Activated CD4-positive, alpha-beta T cell treated with anti-CD3 and anti-CD28 coated beads for 48 hours (primary cell): Measurements from ENCODE around the gene SLC5A1.

Source experiments
- DNase-seq: peaks from one replicate; pipeline ENCODE4 v3.0.0-alpha.2; 2020

The SLC5A1 gene

GRCh38 chr22:32042924-32043323 lies at the start of gene SLC5A1:
Gene SLC5A1, plus strand, starts transcription at chr22:32043261. Its CDS starts 21 bp downstream, at chr22:32043282.
- DNase-seq: no peak

GRCh38 chr22:31995046-31995445 lies 48.0 kb upstream of the SLC5A1 start:
- no peak for DNase-seq

GRCh38 chr22:31995807-31996206 lies 47.3 kb upstream of the SLC5A1 start:
- no peak for DNase-seq

DNA sequence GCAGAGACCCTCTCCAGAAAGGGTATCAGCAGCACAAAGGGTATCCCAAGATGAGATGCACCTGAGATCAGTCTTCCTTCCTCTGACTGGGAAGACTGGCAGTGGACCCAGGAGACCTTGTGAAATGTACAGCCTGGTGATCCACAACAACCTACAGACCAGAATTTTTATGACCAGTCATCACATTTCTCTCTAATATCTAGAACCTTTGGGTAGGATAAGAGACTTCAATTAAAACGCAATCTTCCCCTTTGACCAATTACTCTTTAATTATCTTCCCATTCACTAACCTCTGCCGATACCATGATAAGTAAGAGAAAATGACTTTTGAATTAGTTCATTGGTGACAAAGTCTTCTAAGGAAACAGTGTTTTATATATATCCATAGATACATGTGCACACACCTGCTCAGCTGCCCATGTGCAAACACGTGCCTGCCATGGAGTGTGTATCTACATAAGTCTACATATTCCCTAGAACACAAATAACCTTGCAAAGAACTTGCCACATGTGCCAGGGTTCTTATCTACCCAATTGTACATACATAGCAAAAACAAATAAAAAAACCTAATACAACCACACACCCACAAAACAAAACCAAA lies 44.2 kb upstream of the SLC5A1 start:
- DNase-seq: no peak

GRCh38 chr22:32000181-32000580 lies 42.9 kb upstream of the SLC5A1 start:
- DNase-seq: no peak

DNA sequence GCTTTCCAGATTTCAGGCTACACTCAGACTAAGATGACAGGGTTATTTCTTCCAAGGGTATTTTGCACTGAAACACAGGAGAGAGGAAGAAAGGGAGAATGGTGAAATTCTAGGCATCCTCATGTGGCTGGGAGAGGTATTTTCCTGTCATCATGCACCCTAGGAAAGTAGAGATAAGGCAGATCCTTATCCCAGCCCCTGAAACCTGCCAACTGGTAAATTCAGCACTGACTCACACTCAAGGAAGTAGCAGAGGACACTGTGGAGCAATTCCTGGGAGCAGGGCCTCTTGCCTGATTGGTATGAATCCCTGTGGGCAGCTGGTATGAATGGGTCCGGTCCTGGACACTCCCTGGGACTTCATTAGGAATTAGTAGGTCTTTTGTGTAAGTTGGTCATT lies 37.6 kb upstream of the SLC5A1 start:
- DNase-seq: no peak

DNA sequence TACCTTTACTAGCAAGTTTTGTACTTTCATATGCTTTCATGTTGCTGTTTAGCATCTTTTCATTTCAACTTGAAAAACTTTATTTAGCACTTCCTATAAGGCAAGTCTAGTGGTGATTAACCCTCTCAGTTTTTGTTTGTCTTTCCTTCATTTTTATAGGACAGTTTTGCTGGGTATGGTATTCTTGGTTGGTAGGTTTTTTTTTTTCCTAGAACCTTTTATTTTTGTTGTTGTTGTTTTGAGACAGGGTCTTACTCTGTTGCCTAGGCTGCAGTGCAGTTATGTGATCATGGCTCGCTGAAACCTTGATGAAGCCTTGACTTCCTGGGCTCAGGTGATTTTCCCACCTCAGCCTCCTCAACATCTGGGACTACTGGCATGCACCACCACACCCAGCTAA lies 29.9 kb upstream of the SLC5A1 start:
- no peak for DNase-seq

GRCh38 chr22:32016081-32016480 lies 27.0 kb upstream of the SLC5A1 start:
- DNase-seq: no peak

- no peak for DNase-seq
Observed at GRCh38 chr22:32018056-32018455, 25.0 kb upstream of the SLC5A1 start.

GRCh38 chr22:32020117-32020516 lies 22.9 kb upstream of the SLC5A1 start:
- DNase-seq: no peak

DNA sequence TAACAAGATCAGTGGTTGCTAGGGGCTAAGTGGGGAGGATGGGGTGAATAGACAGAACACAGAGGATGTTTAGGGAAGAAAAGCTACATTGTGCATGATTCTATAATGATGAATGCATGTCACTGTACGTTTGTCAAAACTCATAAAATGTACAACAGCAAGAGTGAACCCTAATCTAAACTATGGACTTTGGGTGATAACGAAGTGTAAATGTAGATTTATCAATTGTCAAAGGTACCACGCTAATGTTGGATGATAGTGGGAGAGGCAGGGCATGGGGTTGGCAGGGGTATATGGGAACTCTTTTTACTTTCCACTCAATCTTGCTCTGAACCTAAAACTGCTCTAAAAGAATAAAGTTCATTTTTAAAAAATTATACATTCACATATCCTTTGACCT lies 21.3 kb upstream of the SLC5A1 start:
- DNase-seq: no peak

DNA sequence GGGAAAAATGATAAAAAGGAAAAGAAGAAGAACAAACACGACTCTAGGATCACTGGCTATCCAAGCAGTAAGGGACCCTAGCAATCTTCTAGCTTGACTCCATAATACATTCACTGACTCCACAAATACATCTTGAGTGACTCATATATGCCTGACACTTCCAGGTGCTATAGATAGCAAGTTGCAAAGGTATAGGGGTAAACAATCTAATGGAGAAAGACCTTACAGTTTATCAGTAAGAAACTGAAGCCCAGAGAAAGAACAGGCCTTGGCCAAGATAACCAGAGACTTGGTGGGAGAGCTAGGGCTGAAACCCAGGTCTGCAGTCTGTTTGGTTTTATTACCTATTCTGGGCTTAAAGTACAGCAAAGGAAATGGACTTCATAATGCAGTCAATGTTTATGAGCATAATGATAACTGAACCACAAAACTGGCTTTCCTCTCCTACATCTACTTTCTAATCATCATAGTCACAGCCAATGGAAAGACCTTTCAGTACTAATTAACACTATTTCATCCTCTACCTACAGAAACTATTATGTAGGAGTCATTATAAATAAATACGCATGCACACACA lies 19.7 kb upstream of the SLC5A1 start:
- DNase-seq: no peak

DNA sequence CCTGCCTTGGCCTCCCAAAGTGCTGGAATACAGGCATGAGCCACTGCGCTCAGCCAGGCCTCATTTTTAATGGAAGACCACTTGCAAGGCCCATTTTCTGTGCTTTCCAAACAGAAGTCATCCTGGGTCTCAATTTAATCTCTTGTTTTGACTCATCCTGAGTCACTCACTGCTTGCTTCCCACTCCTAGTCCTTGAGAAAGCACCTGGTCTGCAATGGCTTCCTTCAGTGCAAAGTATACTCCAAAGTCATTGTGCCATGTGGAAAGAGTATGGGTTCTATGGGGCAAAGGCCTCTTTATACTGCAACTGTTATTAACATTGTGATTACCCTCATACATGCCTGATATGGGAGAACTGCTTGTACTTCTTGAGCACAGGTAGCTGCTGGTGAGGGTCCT lies 18.3 kb upstream of the SLC5A1 start:
- DNase-seq: no peak

DNA sequence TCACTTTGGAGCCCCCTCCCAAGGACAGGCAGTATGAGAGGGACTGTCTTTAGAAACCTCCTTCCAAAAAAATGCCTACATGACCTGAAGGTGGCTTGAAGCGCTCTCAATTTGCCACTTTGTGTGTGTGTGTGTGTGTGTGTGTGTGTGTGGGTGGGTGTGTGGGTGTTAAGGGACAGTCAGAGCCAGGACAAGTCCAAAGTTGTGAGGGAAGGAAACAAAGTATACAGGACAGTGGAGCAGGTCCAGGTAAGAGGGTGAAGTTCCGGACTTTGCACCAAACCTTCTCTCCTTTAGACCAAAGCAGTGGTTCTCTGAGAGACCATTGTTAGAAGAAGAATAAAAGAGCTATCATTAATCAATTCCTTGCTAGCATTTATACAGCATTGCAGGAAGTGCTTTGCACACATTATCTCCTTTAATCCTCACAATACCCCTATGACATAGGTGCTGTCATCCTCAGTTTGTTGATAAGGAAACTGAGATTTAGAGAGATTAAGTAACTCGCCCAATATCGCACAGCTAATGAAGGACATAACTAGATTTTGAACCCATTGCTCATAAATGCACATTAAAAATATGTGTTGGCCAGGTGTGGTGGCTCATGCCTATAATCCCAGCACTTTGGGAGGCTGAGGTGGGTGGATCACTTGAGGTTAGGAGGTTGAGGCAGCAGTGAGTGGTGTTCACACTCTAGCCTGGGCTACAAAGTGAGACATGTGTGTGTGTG lies 12.4 kb upstream of the SLC5A1 start:
- DNase-seq: no peak

- no peak for DNase-seq
Observed at GRCh38 chr22:32031466-32031865, 11.6 kb upstream of the SLC5A1 start.

- no peak for DNase-seq
Observed at GRCh38 chr22:32034275-32034674, 8.8 kb upstream of the SLC5A1 start.

DNA sequence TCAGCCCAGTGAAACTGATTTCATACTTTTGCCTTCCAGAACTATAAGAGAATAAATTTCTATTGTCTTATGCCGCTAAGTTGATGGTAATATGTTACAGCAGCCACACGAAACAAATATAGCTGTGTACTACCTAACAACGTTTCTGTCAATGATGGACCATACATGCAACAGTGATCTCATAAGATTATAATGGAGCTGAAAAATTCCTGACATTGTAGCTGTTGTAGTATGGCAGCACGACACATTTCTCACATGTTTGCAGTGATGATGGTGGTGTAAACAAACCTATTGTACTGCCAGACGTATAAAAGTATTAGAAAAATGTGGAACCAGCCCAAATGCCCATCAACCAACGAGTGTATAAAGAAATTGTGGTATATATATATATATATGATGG lies 5.8 kb upstream of the SLC5A1 start:
- no peak for DNase-seq

- DNase-seq: no peak
Observed at GRCh38 chr22:32040324-32040904, 2.6 kb upstream of the SLC5A1 start.

GRCh38 chr22:32043391-32043790 lies 330 bp downstream of the SLC5A1 start:
- no peak for DNase-seq

- DNase-seq: no peak
Observed at GRCh38 chr22:32044477-32044876, 1.4 kb downstream of the SLC5A1 start.

DNA sequence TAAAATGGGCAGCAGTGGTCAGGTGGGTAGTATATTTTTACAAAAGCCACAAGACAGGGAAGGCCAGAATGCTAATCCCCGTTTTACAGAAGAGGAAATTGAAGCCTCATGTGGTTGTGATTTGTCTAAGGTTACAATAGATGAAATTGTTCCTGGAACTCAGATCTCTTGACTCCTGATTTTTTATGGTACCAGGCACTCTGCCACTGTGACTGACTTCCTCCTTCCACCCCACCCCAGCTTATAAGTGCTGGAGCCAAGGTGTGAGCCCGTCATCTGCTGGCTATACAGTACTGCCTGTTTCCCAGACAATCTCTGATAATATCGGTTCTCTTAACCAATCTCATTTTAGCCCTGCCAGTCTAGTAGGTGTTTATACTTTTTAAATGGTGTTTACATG lies 1.9 kb downstream of the SLC5A1 start:
- no peak for DNase-seq

DNA sequence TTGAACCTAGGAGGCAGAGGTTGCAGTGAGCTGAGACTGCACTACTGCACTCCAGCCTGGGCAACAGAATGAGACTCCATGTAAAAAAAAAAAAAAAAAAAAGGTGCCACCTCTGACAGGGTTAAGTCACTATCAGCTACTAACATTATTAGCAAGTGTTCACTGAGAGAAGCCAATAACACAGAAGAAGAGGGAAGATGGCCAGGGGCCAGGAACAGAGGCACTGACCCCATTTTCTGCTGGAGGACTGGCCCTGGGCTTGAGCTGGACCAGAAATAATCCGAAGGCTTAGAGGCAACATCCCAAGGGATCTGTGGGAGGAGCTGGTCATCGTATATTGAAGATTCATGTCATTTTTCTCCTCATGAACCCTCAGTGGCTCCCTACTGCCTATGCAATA lies 5.0 kb downstream of the SLC5A1 start:
- no peak for DNase-seq

DNA sequence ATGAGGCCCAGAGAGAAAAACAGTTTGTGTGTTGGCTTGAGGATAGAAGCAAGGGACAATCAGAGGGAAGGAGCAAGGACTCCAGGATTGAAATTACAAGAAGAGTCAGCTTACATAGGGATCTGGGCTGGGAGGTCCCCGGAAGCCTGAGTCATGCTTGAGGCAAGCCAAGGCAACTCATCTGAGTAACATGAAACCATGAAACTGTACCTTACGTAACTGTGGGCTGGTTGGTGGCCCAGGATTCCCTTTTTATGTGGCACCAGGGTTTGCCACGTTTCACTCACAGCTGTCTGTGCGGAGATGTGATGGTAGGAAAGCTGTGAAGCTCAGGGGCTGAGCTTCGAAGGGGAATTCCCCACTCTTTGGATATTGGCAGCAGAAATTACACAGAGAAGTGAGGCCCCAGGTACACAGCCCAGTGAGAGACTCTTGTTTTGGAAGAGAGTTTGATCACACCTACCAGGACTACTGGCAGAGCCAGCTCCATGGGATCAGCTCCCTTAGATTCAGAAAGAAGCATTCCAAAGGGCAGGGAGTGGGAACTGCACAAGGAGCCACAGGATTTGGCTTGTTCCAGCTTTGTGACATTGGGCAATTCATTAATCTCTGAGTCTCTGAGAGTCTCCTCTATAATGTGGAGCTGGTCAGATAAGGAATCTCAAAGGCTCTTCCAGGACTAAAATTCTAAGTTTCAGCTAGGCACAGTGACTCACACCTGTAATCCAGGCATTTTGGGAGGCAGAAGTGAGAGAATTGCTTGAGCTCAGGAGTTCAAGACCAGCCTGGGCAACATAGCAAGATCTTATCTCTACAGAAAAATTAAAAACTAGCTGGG lies 7.8 kb downstream of the SLC5A1 start:
- DNase-seq: peak; percentile 82
